GM12873 (cell line): ENCODE measurements around the gene RGS6.

Experiments used
- TF ChIP-seq, protein P1 (sequence below): IDR thresholded peaks from 2 replicates; pipeline ENCODE4 v1.5.1; 2012; ENCODE audit warnings: low read depth, mild to moderate bottlenecking, moderate library complexity, low read length, control low read depth; ENCODE audit not compliant: insufficient read depth; ENCODE audit errors: missing control alignments

Gene RGS6

DNA sequence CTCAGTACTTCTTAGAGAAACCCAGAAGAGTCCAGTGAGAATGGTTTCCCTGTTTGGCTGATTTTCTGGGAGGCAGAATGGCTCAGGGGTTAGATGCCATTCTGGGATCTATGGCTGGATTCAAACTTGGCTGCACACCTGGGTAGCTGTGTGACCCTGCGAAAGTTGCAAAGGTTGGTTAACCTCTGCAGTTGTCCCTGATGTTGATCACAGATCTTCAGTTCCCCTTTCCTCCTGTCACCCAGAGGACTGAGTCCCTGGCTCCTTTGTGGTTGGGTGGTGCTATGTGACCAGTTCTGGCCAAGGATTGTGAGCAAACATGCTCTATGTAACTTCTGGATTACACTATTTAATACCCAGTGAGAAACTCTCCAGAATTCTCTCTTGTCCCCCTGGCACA, 418.0 kb downstream of the RGS6 start:
- TF ChIP-seq, protein P1, sequence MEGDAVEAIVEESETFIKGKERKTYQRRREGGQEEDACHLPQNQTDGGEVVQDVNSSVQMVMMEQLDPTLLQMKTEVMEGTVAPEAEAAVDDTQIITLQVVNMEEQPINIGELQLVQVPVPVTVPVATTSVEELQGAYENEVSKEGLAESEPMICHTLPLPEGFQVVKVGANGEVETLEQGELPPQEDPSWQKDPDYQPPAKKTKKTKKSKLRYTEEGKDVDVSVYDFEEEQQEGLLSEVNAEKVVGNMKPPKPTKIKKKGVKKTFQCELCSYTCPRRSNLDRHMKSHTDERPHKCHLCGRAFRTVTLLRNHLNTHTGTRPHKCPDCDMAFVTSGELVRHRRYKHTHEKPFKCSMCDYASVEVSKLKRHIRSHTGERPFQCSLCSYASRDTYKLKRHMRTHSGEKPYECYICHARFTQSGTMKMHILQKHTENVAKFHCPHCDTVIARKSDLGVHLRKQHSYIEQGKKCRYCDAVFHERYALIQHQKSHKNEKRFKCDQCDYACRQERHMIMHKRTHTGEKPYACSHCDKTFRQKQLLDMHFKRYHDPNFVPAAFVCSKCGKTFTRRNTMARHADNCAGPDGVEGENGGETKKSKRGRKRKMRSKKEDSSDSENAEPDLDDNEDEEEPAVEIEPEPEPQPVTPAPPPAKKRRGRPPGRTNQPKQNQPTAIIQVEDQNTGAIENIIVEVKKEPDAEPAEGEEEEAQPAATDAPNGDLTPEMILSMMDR = no peak

DNA sequence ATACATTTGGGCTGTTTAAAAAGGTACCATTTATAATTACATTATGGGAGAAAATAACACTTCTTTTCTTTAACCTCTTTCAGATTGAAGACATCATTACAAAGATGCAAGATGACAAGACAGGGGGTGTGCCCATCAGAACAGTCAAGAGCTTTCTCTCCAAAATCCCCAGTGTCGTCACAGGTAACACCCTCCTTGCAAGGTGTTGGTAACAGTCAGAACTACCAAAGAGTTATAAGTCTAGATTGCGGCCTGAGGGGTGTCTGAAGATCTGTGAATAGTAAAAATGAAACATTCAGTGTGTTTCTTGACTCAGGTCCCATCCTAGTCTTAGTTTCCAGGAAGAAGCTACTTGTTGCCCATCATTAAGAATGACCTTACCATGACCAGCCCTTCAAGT, 419.8 kb downstream of the RGS6 start:
- TF ChIP-seq, protein P1 = no peak

DNA sequence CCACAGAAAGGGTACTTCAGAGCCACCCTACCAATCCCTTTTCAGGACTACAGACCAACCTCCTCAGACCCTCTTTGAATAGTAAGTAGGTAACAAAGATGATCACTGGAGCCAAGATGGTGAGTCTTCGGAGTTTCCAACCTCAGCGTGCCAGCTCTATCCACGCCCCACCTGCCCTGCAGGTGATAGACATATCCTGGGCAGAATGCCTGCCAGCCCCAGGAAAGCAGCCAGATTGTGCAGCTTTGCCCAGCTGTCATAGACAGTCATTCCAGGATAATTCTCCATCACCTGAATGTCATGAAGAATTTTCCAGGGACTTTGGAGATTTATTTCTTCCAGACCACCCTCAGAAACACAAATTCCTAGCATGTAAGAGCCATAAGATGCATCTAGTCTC, 434.4 kb downstream of the RGS6 start:
- TF ChIP-seq, protein P1 = no peak

DNA sequence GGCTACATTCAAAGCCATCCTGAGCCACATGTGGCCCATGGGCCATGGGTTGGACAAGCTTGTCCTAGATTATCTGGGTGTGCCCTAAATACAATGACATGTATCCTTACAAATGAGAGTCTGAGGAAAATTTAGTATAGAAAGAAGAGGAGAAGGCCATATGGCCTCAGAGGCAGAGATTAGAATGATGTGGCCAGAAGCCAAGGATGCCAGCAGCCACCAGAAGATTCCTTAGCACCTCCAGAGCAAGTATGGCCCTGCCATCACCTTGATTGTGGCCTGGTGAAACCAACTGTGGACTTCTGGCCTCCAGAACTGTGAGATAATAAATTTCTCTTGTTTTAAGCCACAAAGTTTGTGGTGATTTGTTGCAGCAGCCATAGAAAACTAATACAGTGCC, 436.9 kb downstream of the RGS6 start:
- TF ChIP-seq, protein P1 = no peak

DNA sequence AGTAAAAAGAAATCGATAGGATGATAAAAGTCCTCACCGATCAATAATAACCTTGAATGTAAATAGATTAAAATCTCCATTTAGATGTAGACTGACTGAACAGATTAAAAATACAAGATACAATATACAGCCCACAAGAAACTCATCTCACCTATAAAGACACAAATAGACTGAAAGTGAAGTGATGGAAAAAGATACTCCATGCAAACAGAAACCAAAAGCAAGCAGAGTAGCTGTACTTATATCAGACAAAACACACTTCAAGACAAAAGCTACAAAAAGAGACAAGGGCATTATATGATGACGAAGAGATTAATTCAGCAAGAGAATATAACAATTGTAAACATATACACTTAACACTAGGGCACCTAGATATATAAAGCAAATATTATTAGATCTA, 444.8 kb downstream of the RGS6 start:
- TF ChIP-seq, protein P1 = no peak

DNA sequence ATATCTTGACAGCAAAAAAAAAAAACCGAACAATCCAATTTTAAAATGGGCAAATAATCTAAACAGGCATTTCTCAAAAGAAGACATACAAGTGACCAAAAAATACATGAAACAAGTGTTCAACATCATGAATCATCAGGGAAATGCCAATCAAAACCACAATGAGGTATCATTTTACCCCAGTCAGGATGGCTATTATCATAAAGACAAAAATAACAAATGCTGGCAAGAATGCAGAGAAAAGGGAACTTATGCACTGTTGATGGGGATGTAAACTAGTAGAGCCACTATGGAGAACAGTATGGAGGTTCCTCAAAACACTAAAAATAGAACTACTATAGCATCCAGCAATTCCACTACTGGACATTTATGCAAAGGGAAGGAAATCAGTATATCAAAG, 448.2 kb downstream of the RGS6 start:
- TF ChIP-seq, protein P1 = no peak

DNA sequence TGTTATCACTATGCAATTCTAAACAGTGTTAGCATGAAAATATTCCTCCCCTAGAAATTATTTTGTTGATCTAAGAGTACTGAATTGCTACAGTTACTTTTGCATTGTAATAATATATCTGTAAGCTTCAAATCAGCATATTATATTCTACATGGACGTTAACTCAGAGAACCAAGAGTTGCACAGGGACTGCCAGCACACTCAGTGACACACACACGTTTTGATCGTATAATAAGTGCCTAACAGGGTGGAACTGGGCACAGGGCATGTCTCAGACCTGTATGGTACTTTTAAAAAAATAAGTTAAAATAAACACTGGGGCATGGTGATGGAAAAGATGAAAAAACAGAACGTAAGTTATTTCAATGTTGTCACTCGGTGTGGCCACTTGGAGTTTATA, 451.6 kb downstream of the RGS6 start:
- TF ChIP-seq, protein P1 = no peak
